Epidermal melanocyte (primary cell): ENCODE results near the gene GPR153.
"Not testable (repeated sequence)": the region's sequence is repeated elsewhere in the genome, so short reads cannot be mapped to it uniquely, and the experiment has no call there.

Experiments
- DNase-seq: peaks from one replicate; pipeline ENCODE4 v3.0.0; 2011; ENCODE audit warnings: low spot score; ENCODE audit not compliant: insufficient read length

Gene GPR153

GRCh38 chr1:6260961-6261614, at the start of gene GPR153:
Gene GPR153 (minus strand): TSS chr1:6261098. CDS start chr1:6254905, 6,193 bp downstream.
- DNase-seq: no peak

- no peak for DNase-seq
Measured at GRCh38 chr1:6310116-6310848, 49.4 kb upstream of the GPR153 start.

GRCh38 chr1:6309564-6309963, 48.7 kb upstream of the GPR153 start:
- no peak for DNase-seq

- no peak for DNase-seq
Measured at GRCh38 chr1:6308449-6308848, 47.6 kb upstream of the GPR153 start.

- DNase-seq: not testable (repeated sequence)
Measured at GRCh38 chr1:6307682-6308081, 46.8 kb upstream of the GPR153 start.

- no peak for DNase-seq
Measured at GRCh38 chr1:6307099-6307498, 46.2 kb upstream of the GPR153 start.

GRCh38 chr1:6303397-6304012, 42.6 kb upstream of the GPR153 start:
- no peak for DNase-seq

- no peak for DNase-seq
Measured at GRCh38 chr1:6302568-6302967, 41.7 kb upstream of the GPR153 start.

GRCh38 chr1:6301526-6301925, 40.6 kb upstream of the GPR153 start:
- no peak for DNase-seq

GRCh38 chr1:6300342-6301048, 39.6 kb upstream of the GPR153 start:
- DNase-seq: no peak

- DNase-seq: no peak
Measured at GRCh38 chr1:6299557-6300165, 38.8 kb upstream of the GPR153 start.

- no peak for DNase-seq
Measured at GRCh38 chr1:6298940-6299465, 38.1 kb upstream of the GPR153 start.

GRCh38 chr1:6298530-6298929, 37.6 kb upstream of the GPR153 start:
- no peak for DNase-seq

GRCh38 chr1:6295910-6296309, 35.0 kb upstream of the GPR153 start:
- no peak for DNase-seq

GRCh38 chr1:6294890-6295556, 34.1 kb upstream of the GPR153 start:
- no peak for DNase-seq

- DNase-seq: no peak
Measured at GRCh38 chr1:6294080-6294889, 33.4 kb upstream of the GPR153 start.

- no peak for DNase-seq
Measured at GRCh38 chr1:6292102-6292501, 31.2 kb upstream of the GPR153 start.

- DNase-seq: no peak
Measured at GRCh38 chr1:6288665-6289064, 27.8 kb upstream of the GPR153 start.

- DNase-seq: no peak
Measured at GRCh38 chr1:6288026-6288425, 27.1 kb upstream of the GPR153 start.

GRCh38 chr1:6287431-6287886, 26.6 kb upstream of the GPR153 start:
- DNase-seq: no peak
